Measurements from ENCODE around the gene PRTFDC1. TPM values are rescaled to one million over a fixed set of nuclear protein-coding genes. Genes with fewer than 3 reads are reported as not detected.

The PRTFDC1 gene, protein sequence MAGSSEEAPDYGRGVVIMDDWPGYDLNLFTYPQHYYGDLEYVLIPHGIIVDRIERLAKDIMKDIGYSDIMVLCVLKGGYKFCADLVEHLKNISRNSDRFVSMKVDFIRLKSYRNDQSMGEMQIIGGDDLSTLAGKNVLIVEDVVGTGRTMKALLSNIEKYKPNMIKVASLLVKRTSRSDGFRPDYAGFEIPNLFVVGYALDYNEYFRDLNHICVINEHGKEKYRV
- total RNA-seq = 4.7 TPM

DNA sequence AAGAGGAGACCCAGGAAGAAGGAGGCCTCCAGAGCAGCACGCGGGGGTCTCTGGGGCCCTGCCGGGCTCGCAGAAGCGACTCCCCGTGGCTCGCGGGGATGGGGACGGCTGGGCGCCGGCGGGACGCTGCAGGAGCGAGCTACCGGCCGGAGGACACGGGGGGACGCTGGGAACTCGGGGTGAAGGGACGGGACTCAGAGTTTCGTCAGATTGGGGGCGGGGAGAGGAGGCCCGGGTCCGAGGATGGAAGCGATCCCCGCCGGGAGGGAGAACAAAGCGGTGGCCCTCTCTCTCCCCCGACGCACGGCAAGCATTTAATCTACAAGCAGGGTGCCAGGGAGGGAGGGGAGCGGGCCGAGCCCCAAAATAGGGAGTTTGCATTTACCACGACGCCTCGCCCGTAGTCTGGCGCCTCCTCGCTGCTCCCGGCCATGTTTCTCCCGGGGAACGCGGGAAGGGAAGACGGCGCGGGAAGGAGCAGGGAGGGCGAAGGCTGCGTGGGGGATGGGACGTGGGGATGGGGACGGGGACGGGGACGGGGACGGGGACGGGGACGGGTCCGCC is at the start of gene PRTFDC1:
Gene PRTFDC1, minus strand, starts transcription at position 464 of the 564 bp plus-strand sequence. Its CDS starts 31 bp downstream, at position 433.
- ATAC-seq (peak; percentile 60), DNase-seq (ENCODE audit: low spot score) (peak; percentile 75)
- intact Hi-C loops (cut with DNase I) = no loop called here

DNA sequence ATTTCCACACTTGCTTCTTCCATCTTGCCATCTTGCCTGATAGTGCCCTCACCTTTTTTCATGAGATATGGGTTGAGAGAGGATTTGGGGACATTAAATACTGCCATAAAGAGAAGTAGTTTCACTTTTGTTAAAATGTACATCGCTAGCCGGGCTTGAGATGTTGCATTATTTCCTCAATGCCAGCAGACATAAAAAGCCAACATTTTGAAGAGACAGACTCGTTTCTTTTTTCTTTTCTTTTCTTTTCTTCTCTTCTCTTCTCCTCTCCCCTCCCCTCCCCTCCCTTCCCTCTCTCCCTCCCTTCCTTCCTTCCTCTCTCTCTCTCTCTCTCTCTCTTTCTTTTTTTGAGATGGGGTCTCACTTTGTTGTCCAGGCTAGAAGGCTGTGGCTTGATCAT is 45.6 kb upstream of the PRTFDC1 start:
- DNase-seq (ENCODE audit: low spot score) (no peak), ATAC-seq (no peak)
- intact Hi-C loops (cut with DNase I) = no loop called here

DNA sequence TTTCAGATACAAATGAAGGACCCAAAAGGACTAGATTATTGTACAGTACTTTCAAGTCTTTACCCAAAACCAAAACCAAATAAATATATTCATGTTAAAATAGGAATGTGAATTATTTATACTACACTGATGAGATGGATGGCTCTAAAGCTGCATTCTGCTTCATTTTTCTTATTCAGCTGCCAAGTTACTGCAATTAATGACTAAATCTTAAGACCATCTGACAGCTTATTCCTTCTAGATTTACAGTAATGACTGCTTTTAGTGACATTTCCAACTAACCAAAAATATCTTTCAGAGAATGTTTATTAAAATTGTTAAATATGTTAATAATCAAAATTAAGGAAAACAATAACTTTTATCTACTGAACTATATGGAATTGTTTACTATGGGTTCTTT is 42.7 kb upstream of the PRTFDC1 start:
- no peak for ATAC-seq
- DNase-seq (ENCODE audit: low spot score) = no peak
- intact Hi-C loops (cut with DNase I) = no loop called here

DNA sequence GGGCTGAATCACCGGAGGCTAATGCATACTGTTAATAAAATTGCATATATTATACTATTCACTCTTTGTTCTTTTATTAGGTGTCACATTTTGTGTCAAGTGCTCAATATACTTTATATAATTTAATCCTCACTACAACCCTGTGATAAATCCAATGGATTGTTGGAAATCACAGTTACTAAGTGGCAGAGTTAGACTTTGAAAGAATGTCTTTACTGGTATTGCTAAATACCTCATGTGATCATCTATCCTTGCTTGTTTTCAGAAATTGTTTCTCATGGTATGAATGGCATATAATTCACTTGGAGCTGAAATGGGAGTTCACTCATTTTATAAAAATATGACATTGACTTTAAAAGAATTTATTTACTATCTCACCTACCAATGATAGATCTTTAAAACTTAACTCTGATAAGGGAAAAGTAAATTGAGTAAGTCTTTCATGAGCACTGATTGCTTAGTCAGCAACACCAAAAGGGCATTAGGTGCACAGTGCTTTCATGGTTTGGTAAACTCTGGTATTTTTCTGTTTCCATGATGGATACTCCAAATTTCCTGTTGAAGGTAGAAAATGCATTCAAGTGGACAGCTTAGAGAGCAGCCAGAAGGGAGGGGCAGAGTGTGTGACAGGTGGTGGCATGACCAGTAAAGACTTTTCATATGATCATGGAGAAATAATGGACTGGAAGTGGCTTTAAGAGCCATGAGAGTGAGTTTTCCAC is 41.0 kb upstream of the PRTFDC1 start:
- no peak for DNase-seq (ENCODE audit: low spot score)
- no peak for ATAC-seq
- intact Hi-C loops (cut with DNase I) = no loop called here

DNA sequence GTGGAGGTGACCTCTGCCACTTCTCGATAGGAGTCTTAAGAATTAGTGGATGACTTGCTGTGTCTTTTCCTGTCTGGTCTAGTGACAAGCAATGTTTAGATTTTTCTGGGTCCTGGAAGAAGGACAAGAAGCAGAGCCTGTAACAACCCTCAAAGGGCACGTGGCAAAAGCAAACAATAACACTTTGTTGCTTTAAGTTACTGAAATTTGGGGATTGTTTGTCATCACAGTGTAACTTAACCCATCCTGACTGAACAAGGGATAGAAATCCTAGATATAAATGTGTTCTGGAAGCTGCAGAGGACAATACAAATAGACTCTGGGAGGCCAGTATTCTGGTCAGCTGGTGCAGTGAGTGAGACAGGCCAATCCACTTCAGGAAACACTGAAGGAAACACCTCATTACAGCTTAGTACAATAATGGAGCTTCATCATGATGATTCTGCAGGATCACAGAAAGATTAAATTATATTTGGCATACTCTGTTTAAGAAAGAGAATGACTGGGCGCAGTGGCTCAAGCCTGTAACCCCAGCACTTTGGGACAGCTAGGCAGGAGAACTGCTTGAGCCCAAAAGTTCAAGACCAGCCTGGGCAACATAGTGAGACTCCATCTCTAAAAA is 40.2 kb upstream of the PRTFDC1 start:
- intact Hi-C loops (cut with DNase I) = no loop called here

DNA sequence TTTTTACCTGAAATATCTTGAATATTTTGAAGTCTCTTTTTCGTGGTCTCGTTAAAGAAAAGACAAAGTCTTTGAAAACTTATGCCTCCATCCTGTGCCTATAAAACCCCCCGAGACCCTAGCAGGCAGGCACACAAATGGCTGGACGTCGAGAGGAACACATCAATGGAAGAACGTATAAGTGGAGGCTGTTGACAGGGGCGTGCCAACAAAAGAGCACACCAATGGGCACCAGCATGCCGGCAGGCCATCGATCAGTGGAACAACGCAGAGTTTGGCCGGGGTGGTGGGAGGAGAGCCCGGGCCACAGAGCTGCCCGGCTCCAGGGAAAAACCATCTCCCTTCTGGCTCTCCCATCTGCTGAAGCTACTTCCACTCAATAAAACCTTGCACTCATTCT is 38.9 kb upstream of the PRTFDC1 start:
- intact Hi-C loops (cut with DNase I) = no loop called here
- DNase-seq (ENCODE audit: low spot score) (no peak), ATAC-seq (no peak)

More for the DNA sequence above, 40.2 kb upstream of the PRTFDC1 start:
- ATAC-seq = no peak
- DNase-seq (ENCODE audit: low spot score) = no peak

DNA sequence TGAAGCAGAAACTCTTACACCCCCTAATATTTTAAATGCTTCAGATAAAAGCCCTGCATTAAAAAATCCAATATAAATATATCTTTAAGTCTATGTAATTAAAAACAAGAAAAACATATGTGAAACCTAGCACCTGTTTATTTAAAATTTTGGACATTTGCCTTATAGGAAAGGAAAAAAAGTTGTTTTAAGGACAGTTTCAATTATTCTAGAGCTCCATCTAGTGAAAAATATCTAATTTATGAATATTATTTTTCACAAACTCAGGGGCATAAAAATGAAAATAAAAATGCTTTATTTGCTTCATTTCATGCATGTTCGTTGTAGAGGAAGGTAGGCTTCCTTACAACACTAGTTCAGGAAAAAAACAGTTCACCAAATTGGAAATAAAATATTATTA is 37.5 kb upstream of the PRTFDC1 start:
- ATAC-seq (no peak), DNase-seq (ENCODE audit: low spot score) (no peak)
- intact Hi-C loops (cut with DNase I) = no loop called here

DNA sequence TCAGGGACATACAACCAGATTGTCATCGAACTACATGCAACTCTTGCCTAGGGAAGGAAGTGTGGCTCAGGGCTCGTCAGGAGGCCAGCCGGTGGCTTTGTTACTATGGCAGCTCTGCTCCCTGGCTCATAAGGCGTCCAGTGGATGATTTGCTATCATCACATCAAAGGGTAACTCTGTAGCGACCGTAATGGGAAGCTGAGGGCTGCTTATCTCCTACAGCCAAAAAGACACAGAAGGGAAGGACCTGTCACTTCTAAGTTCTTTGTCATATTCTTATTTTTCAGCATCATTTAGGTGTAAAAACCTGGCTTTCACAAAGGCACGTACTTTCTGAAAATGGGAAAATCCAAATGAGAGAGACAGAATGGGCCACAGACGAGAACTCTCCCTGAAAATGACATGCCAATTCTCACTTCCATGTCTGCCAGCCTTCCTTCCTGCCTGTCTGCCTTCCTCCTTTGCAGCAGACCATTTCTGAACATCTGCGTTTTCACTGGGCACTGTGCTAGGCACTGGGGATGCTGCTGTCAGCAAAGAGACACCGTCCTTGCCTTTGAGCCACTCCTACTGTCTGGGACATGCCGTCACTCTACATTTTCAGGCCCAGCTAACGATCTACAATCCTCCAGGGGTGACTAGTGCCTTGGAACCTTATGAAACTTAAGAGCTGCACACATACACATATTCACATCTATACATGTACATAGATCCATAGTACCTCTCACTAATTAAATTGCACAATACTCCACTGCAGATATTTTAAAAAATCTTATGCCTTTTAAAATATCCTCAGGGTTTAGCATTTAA is 36.6 kb upstream of the PRTFDC1 start:
- intact Hi-C loops (cut with DNase I) = no loop called here
- DNase-seq (ENCODE audit: low spot score) (no peak), ATAC-seq (peak; percentile 68)

DNA sequence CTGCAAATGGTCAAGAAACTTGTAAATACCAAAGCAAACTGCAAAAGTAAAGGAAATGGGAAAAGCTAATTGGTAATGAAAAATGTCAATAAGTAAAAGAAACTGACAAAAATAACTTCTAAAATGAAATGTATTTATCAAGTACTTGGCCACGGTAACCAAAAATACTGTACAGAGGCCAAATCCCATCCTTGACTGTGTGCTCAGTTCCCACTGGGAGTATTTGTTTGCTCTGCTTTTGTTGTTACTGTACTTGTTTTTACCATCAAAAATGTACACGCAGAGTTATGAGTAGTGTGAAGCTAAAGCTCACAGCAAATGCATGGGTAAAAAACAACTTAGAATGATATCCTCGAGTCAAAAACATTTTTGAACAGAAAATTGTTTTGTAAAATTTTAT is 32.5 kb upstream of the PRTFDC1 start:
- ATAC-seq = no peak
- intact Hi-C loops (cut with DNase I) = no loop called here

DNA sequence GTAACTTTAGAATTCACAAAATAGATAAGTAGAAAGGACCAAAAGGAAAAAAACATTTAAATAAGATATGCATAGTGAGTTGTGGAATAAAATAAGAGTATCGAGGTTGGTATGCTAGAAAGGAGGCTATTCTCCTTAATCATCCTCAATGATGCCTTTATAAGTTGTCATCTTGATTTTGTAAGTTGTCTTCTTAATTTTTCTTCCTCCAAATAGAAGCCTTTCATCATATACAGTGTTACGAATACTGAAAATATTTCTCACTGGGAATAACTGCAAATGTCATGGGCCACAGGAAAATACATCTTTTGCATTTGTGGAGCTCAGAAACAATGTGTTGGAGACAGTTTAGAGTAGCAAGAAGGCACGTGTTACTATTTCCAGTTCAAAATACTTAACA is 31.5 kb upstream of the PRTFDC1 start:
- ATAC-seq = no peak
- DNase-seq (ENCODE audit: low spot score) = no peak
- intact Hi-C loops (cut with DNase I) = no loop called here

More for the DNA sequence above, 32.5 kb upstream of the PRTFDC1 start:
- DNase-seq (ENCODE audit: low spot score) = no peak

DNA sequence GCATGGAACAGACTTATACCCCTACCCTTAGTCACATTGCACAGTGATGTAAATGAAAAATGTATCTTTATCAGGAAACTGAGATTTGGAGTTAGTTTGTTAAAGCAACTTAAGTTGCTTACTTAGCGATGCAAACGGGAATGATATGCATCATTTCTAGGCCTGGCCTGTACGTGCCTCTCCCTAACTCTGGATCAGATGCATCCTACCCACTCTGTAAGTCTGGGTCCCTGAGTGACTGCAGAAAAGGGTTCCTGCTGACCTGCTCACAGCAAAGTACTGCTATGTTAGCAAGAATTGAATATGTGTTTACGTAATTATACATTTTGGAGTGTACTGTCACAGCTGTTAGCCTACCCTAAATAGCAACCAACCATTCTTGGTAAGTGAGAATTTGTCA is 30.7 kb upstream of the PRTFDC1 start:
- DNase-seq (ENCODE audit: low spot score) (no peak), ATAC-seq (no peak)
- intact Hi-C loops (cut with DNase I) = no loop called here

DNA sequence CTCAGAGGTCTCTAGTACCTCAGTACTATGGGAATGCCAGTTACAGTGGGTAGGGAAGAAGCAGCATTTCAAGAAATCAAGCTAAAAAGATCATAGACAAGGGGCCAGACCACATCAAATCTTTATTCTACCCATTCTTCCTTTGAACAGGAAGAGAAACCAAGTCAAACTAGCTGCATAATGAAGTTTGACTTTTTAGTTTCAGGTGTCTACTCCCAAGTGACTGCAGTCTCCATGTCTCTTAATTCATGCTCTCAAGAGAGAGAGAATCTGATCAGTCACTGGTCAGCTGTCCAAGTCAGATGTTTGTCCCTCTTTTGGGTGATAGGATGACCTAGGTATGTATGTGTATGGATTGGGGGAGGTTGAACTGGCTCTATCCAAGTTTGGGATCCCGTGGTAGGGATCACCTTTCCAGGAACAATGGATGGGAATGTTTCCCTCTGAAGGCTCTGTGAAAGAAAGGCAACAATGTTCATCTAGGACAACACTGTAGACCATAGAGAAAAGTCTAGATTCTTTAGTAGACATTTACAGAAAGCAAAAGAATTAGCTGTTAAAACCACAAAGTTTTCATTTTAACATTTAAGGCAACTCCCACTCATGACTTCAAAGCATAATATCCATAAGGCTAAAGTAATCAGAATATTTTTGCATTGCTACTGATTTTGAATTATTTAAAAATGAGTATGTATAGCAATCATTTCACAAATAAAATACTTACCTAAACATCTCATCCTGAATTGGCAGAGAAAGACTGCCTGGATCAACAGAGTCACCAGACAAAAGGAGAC is 30.1 kb upstream of the PRTFDC1 start:
- intact Hi-C loops (cut with DNase I) = no loop called here
- no peak for ATAC-seq
- DNase-seq (ENCODE audit: low spot score) = no peak

DNA sequence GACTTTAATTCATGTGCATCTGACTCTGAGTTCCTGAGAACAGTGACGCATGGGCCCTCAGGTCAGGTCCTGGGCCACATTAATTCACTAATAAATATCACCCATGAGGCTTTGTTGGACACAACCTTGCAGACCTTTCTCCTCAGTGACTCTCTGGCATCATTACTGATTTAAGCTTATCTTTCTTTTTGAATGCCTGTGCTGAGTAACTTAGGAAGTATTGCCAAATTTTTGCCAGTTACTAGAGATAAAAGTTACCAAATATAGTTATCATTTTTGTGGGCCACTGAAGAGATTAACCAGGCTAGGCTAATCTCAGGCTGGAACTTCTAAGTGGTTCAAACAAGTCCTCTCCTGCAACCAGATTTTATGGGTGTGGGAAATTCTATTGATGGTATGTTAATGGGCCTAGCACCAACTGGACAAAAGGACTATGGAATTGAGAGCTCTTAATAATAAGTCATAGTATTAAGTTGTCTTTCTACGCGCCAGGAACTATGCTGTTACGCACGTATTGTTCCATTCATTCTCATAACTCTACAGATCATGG is 28.8 kb upstream of the PRTFDC1 start:
- no peak for ATAC-seq
- DNase-seq (ENCODE audit: low spot score) = no peak
- intact Hi-C loops (cut with DNase I) = no loop called here

DNA sequence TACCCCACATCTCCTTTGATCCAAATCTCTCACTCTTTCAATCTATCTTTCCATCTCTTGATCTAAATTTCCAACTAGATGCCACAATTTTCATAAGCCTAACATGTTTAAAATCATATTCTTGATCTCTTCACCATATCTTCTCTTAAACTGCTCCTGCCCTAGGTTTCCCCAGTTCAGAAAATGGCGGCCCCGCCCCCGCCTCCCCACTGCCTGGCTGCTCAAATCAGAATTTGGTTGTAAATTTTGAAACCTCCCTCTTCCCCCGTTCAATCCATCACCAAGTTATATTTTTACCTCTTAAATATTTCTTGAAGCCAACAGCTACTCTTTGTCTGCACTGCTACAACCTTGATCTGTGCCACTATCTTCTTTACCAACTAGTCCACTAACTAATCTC is 27.3 kb upstream of the PRTFDC1 start:
- no peak for ATAC-seq
- intact Hi-C loops (cut with DNase I) = no loop called here
- no peak for DNase-seq (ENCODE audit: low spot score)

DNA sequence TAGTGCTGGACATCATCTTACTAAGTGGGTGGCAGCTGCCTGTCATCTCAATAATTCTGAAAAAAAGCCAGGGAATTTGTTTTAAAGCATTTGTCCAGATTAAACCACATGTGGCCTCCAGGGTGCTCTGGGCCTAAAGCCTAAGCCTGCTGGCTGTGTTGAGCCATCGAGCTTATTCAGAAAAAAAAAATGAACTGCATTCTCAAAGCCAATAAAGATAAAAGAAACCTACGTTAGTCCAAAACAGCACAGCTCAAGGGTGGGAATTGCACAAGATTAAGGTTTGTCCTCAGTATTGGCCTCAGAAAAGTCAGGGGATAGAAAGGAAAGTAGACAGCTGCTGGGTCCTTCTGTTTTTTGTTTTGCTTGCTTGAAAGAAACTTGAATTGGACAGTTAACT is 22.6 kb upstream of the PRTFDC1 start:
- ATAC-seq (peak; percentile 96), DNase-seq (ENCODE audit: low spot score) (no peak)
- intact Hi-C loops (cut with DNase I) = no loop called here

DNA sequence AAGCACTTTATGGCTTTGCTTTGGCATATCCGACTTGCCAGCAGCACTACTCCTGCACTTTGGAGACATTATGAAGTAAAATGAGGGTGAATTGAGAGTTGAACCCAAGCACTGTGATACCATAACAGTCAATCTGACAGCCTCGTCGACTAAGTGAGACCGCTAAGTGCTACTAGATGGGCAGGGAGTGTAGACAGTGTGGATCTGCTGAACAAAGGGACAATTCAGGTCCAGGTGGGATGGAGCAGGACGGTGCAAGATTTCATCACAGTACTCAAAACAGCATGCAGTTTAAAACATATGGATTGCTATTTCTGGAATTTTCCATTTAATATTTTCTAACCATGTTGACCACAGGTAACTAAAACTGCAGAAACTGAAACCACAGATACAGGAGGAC is 20.8 kb upstream of the PRTFDC1 start:
- no peak for DNase-seq (ENCODE audit: low spot score)
- intact Hi-C loops (cut with DNase I) = no loop called here
- no peak for ATAC-seq

DNA sequence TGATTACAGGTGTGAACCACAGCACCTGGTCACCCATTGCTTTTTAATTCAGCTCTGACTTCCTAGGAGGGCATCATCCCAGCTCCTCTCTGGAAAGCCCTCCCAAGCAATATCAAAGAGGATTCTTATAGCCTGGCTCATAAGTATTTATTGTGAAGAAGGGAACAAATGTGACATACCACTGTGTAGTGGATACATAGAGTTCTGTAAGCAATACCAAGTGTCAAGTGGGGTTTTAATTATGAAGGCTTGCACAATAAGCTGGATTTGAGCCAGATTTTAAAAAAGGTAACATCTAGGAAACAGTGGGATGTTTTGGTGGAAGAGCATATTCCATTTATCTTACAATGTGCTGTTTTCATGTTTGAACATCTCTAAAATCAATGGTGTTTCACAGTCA is 19.0 kb upstream of the PRTFDC1 start:
- intact Hi-C loops (cut with DNase I) = no loop called here
- DNase-seq (ENCODE audit: low spot score) (no peak), ATAC-seq (no peak)

DNA sequence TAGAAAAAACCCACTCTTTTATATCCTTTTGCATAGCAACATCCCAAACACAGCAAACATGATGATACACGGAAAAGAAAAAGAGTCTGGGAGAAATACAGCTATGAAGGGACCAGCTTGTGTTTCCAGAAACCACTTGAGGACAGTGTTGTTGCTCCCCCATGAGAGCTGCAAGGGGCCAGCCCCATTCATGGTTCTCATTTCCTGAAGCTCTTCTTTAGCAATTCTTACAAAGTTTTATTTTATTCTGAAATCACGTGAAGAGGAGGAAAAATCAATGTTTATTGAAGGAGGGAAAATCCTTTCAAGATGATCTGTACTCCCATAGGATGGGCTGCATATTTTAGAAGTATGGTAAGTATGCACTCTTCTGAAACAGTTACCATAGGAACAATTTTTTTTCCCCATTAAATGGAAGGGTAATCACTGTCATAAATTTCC is 17.5 kb upstream of the PRTFDC1 start:
- ATAC-seq (peak; percentile 90), DNase-seq (ENCODE audit: low spot score) (no peak)
- intact Hi-C loops (cut with DNase I) = no loop called here
